Effector memory CD8-positive, alpha-beta T cell (primary cell): ENCODE measurements around the gene C16orf82.

Experiments used
- ATAC-seq: fragments of 150-1000 bp; cut with Tn5 transposase; replicated peaks from 2 replicates; pipeline ENCODE4 v1.10.0; 2021; ENCODE audit warnings: mild to moderate bottlenecking, moderate library complexity
- DNase-seq, 3 experiments: peaks; one replicate each; pipeline ENCODE4 v3.0.0; 2021
- H3K27ac Mint-ChIP-seq, 2 donors: one replicate each; pipeline ENCODE4 v1.8.0; 2022; ENCODE audit warnings: mild to moderate bottlenecking in 2 of 2, mixed read lengths in 2 of 2, moderate library complexity in 2 of 2
- H3K27me3 Mint-ChIP-seq, 2 donors: one replicate each; pipeline ENCODE4 v1.8.0; 2022; ENCODE audit warnings: mixed read lengths in 2 of 2
- H3K36me3 Mint-ChIP-seq: one replicate; pipeline ENCODE4 v1.8.0; 2022; ENCODE audit warnings: mild to moderate bottlenecking, moderate library complexity, mixed read lengths; ENCODE audit not compliant: insufficient read depth
- H3K4me1 Mint-ChIP-seq, 2 donors: one replicate each; pipeline ENCODE4 v1.8.0; 2022; ENCODE audit warnings: low read depth in 2 of 2, mixed read lengths in 2 of 2
- H3K4me3 Mint-ChIP-seq, 2 donors: one replicate each; pipeline ENCODE4 v1.8.0; 2022; ENCODE audit warnings: mild to moderate bottlenecking in 2 of 2, mixed read lengths in 2 of 2, moderate library complexity in 2 of 2
- H3K9me3 Mint-ChIP-seq, 2 donors: one replicate each; pipeline ENCODE4 v1.8.0; 2022; ENCODE audit warnings: mixed read lengths in 2 of 2

C16orf82 gene

GRCh38 chr16:27118526-27118925 is 51.8 kb downstream of the C16orf82 start:
- no peaks in the 10 kb centered on the region for H3K36me3 Mint-ChIP-seq
- H3K4me3 Mint-ChIP-seq, result no peak overlapping the region
- peaks cover 3 to 6% of the 10 kb centered on the region in 2 donors for H3K9me3 Mint-ChIP-seq
- DNase-seq (no peak), ATAC-seq (no peak)
- no peaks in the 10 kb centered on the region for H3K4me1 Mint-ChIP-seq
- H3K27me3 Mint-ChIP-seq, result peaks cover 42 to 55% of the 10 kb centered on the region in 2 donors
- no peak overlapping the region for H3K27ac Mint-ChIP-seq
